Ammon's horn (tissue), 1 donor: ENCODE data around the gene PIGL.
"Not testable (repeated sequence)": the region's sequence is repeated elsewhere in the genome, so short reads cannot be mapped to it uniquely, and the experiment has no call there.

Experiments used
- DNase-seq: peaks from one replicate; pipeline ENCODE4 v3.0.0-alpha.2; 2016; ENCODE audit warnings: low spot score

The PIGL gene

DNA sequence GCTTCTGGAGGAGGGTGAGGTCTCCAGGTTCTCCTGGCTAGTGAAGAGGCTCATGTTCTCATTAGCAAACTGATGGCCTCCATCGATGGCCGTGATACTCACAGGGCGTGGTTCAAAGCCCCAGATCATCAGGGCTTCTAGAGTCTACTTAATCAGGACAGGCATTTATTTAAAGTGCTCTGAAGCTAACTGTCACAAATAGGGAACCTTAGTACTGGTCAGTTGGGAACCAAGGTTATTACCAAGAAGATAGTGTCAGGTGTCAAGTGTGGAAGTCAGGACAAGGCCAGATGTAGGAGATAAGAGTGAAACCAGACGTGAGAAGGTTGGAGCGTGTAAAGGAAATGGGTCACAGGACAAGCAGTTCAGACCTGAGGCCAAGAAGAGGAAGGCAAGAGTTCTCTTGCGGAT is 56.9 kb downstream of the PIGL start:
- DNase-seq, result no peak

DNA sequence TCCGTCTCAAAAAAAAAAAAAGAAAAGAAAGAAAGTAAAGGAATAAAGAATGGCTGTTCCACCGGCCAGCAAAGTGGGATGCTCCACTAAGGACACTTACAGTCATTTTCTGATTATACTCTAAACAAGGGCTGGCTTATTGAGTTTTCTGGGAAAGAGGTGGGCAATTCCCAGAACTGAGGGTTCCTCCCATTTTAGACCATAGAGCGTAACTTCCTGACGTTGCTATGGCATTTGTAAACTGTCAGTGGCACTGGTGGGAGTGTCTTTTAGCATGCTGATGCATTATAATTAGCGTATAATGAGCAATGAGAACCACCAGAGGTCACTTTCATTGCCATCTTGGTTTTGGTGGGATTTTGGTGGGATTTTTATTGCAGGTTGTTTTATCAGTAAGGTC is 58.0 kb downstream of the PIGL start:
- DNase-seq, result no peak

DNA sequence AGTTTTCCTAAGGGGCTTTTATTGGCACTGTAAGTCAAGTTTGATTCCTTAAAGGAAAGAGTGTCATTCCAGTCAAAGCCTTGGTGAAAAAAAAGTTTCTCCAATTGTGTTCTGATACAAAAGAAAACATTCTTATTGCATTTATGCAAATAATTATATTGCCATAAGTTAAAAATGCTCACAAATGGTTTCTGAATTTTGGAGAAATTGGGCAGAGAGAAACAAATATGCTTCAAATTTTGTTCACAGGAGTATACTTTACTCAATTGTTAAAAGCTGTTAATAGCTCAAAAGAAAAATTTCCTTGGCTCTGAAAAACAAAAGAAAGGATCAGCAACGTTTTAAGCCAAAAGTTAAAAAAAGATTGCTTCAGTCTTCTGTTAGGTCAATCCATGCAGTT is 60.2 kb downstream of the PIGL start:
- DNase-seq, result no peak

GRCh38 chr17:16281351-16281750 is 64.3 kb downstream of the PIGL start:
- no peak for DNase-seq

DNA sequence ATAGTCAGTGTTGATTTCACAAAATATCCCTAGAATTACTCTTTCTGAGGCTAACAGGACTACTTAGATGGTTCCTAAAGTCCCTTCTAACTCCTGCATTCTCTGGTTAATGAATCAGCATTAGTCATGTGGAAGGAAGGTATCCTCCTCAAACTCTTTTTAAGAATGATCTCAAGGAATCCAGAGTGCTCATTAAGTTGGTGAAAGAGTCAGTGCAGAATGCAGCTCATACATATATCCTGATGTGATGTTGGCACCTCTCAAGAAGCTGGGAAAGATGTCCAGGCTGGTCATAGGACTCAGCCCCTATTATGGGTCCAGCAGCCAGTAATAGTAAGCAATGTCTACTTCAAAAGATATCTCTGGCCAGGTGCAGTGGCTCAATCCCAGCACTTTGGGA is 65.5 kb downstream of the PIGL start:
- DNase-seq, result no peak

- no peak for DNase-seq
Observed at GRCh38 chr17:16283705-16284104, 66.7 kb downstream of the PIGL start.

GRCh38 chr17:16285646-16286008 is 68.6 kb downstream of the PIGL start:
- no peak for DNase-seq

DNA sequence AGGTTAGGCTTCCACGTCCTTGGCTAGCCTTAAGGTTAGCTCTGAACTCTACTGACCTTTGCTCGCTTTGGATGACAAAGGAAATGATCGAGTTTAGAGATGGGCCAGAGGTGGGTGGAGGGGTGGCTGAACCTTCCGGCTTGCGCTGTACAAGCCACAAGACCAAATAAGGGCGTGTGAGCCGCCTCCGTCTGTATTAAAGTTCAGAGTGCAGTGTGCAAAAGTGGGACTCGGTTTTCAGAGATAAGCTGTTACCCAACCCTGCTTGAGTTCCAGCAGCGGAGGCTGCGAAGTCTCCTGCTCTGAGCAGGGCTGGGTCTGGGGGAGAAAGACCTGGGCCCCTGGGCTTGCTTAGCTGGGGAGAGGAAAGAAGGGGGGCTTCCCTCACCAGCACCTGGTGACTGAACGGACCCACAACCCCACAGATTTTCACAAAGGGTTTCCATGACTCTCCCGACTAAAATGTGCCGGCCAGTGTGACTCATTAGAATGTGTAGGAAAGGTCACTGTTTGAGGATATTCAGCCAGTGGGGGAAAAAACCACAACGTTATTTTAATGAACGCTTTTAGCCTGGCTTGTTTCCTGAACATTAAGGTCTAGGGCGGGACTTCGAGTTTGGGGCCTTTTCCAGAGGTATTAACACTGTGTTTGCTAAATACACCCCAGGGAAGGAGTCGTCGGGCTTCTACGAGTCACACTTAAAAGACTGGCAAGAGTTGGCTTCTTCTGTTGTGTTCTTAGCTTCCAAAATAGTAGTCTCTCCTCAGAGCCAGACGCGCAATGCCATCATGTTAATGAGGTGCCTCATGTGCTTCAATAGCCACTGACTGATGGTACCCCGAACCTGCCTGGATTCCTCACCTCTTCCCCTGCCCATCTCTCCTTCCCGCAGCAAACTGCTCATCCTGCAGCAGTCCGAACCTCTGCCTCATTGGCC is 69.3 kb downstream of the PIGL start:
- DNase-seq, result peak; percentile 32

GRCh38 chr17:16286947-16287562 is 70.0 kb downstream of the PIGL start:
- DNase-seq, result no peak

DNA sequence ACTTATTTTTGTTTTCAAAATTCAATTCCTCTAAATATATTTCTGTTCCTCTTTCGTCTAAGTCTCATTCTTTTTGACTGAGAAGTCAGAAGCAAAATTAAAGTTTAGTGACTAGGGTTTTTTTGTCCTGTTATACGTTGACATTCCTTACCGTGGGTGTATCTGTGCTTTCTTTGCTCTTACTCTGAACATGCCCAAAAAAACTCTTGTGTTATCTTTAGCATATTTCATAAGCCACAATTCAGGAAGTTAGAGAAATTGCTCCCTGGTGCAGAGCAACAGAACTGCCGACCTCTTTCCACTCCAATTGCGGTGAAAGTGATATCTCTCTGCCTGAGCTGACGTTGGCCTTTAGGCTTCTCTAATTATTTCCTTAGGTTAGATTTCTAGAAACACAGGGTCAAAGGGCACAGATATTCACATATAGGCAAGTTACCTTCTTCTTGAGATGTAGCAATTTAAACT is 70.6 kb downstream of the PIGL start:
- peak; percentile 21 for DNase-seq

DNA sequence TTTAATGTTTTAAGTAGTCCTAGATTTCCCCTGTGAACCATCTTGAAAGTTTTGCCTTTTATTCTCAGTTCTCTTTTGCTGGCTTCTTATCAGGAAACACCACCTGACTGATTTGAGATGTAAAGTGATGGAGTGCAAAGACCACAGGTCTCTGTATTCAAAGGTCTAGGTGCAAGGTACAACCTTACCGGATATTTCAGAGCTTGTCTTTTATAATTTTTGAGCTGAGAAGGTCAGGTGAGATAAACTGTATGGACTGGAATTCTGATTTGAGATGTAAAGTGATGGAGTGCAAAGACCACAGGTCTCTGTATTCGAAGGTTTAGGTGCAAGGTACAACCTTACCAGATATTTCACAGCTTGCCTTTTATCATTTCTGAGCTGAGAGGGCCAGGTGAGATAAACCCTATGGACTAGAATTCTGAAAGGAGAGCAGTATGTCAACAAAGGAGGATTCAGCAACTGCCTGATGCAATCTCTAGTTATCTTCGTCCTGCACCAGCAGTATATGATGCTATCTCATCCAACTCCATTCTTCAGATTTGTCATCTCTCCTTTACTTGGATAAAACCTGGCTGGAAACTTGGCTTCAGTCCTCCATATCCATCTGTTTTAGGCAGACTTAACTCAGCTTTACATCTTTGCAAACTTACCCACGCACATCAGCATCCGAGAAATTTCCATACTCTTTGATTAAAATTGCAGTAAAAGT is 72.0 kb downstream of the PIGL start:
- DNase-seq, result no peak

DNA sequence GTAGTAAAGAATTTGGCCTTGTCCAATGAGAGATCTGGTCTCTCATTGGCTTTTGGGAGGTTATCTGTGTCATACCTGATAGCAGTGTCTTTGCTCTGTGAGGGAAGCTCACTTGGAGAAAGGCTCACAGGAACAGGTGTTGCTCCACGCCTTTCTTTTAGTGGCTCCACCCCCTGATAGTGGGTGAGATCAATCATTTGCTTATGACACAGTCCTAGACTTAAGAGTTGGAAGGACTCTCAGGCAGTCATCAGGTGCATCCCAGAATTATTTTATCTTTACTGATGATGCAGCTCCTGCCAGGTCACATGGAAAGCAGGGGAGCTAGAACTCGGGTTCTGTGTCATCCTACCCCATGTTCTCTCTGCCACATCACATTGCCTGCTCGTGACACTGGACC is 76.9 kb downstream of the PIGL start:
- DNase-seq, result no peak

- no peak for DNase-seq
Observed at GRCh38 chr17:16294560-16294959, 77.5 kb downstream of the PIGL start.

DNA sequence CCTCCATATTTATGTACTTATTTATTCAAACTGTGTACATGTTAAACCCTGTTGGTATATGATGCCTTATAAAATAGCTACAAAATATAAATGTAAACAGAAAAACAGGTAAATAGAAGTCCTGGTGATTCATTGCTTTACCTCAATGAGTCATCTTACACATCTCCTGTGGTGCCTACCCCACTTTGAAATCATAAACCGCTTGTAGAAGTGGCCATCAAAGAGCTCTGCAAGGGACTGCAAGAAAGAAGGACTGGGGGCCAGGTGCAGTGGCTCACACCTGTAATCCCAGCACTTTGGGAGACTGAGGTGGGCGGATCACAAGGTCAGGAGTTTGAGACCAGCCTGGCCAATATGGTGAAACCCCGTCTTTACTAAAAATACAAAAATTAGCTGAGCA is 79.1 kb downstream of the PIGL start:
- DNase-seq, result not testable (repeated sequence)

DNA sequence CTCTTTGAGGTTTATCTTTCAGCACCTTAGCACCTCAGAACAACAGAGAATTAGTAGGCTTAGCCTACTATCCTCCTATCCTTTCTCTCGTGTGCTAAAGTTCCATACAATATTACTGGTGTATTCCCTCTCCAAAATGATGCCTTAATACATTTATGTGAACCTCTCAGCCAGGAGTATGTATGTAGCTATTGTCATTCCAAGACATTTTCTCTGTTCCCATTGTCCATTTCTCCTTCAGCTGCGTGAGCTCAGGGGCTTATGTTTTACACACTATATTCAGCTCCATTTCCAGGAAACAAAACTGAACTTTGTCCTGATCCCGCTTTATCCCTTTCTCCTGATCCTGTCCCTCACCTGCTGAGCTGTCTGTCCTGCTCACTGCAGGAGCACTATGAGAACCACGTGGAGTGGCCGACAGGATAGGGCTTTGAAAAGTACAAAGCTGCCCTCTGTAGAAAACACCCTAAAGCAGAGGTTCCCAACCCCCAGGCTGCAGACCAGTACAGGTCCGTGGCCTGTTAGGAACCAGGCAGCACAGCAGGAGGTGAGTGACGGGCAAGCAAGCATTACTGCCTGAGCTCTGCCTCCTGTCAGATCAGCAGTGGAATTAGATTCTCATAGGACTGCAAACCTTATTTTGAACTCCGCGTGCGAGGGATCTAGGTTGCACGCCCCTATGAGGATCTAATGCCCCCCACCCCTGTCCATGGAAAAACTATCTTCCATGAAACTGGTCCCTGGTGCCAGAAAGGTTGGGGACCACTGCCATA is 80.5 kb downstream of the PIGL start:
- DNase-seq, result no peak

DNA sequence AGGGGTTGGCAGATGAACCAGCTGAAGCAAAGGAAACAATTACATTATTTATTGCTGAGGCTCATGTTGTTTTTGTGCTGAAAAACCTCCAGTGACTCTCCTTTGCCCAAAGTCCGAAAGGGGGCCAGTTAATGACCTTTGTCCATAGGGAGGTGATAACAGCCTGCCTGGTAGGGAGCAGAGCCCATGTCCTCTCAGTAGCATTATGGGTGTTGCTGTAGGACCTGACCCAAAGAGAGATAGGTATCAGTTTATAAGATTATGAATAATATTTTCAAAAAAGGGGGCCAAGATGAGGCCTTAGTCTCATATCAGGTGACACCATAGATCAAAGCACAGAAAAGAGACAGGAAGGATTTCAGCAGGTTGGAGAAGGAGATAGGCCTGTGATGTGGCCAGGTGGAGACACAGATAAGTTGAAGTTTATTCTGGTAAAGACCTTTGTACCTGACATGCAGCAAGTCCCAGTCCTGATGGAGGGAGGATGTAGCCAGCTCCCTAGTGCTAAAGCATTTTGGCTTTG is 81.2 kb downstream of the PIGL start:
- DNase-seq, result no peak

GRCh38 chr17:16300554-16300953 is 83.5 kb downstream of the PIGL start:
- DNase-seq, result no peak

GRCh38 chr17:16301963-16302855 is 85.2 kb downstream of the PIGL start:
- DNase-seq, result no peak

GRCh38 chr17:16302856-16303255 is 85.8 kb downstream of the PIGL start:
- no peak for DNase-seq

DNA sequence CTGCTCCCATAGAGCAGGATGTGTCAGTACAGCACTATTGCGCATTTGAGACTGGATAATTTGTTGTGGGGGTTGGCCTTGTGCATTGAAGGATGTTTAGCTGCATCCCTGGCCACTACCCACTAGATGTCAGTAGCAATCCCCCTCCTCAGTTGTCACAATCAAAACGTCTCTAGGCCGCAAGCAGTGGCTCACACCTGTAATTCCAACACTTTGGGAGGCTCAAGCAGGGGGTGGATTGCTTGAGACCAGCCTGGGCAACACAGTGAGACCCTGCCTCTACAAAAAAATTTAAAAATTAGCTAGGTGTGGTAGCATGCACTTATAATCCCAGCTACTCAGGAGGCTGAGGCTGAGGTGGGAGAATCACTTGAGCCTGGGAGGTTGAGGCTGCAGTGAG is 87.8 kb downstream of the PIGL start:
- peak; percentile 14 for DNase-seq

- no peak for DNase-seq
Observed at GRCh38 chr17:16306211-16306610, 89.2 kb downstream of the PIGL start.
